ENCODE results near the gene AFF3. TPM values are rescaled to one million over a fixed set of nuclear protein-coding genes. Genes with fewer than 3 reads are reported as not detected.

The AFF3 gene
- total and polyA plus RNA-seq, 2 of the 13 experiments (the other 11 are each of a cell fraction or from before 2014, with no cell fraction given) = not detected

DNA sequence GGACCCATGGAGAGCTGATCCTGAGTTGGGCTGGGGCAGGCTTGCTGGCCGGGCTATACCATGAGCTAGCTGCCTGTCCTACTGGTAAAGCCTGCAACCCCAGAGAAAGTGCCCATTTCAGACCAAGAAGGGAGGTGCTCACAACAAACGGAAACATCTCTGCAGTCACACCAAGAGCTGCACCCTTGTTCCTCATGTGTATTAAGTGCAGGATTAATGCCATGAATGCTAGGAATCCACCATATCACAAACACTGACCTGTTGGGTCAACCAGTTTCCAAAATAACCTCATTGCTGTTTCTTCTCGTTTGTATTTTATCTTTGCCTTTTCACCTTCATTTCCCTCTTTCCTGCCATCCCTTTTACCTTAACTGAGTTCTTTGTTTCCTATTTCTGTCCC is 69.9 kb downstream of the AFF3 start (continued):
- TF ChIP-seq, protein P1, sequence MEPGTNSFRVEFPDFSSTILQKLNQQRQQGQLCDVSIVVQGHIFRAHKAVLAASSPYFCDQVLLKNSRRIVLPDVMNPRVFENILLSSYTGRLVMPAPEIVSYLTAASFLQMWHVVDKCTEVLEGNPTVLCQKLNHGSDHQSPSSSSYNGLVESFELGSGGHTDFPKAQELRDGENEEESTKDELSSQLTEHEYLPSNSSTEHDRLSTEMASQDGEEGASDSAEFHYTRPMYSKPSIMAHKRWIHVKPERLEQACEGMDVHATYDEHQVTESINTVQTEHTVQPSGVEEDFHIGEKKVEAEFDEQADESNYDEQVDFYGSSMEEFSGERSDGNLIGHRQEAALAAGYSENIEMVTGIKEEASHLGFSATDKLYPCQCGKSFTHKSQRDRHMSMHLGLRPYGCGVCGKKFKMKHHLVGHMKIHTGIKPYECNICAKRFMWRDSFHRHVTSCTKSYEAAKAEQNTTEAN (CRISPR knock-in tag; conservative IDR thresholded peaks at IDR 0.05) = no peak
- TF ChIP-seq ZFYVE20 (CRISPR knock-in tag; IDR thresholded peaks at IDR 0.05; ENCODE audit: borderline replicate concordance, low read depth) = no peak
- no peak for TF ChIP-seq MXI1 (IDR thresholded peaks at IDR 0.05; ENCODE audit: borderline replicate concordance, low read depth, low read length)
- TF ChIP-seq ZFP90 (CRISPR knock-in tag; IDR thresholded peaks at IDR 0.05; ENCODE audit: borderline replicate concordance) = no peak

DNA sequence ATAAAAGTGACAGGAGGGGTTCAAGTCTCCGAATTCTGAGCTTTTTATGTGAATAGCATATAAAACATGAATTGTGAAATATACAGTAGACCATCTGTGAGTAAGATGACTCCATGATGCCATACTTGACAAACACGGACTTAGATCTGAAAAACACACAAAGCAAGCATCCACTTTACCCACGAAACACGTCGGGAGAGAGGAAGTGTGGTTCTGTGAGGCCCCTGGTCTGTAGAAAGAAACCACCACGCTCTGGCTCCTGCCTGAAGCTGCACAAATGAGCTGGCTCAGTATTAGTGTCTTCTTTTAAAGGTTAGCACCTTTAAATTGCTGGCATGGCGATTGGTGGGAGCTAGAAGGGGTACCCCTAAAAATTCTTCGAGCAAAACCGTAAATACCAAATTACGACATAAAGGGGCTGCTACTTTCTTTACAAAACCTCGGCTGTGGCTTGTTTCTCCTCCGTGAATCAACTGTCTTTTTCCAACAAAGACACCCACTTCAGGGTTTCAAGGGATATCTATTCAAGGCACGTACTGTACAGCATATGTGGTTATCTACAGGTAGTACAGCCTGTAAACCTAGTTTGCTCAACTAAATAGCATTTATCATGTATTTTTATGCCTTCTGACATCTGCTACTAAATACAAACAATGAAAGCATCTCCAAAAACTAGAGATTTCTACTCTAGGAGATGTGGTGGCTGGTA is 70.9 kb downstream of the AFF3 start:
- ATAC-seq (no peak), FAIRE-seq (no peak), DNase-seq (ENCODE audit: low spot score) (peak; percentile 23)
- no peak overlapping the region for H3K9ac ChIP-seq (ENCODE audit: insufficient read depth, low read depth, low read length)
- no peaks in the 10 kb centered on the region for H3K9me3 ChIP-seq (ENCODE audit: low read length)
- no peak overlapping the region for H3K4me3 ChIP-seq (replicated peaks in 1 of 3; ENCODE audit: insufficient read depth in 1 of 3, low read depth in 2 of 3, low read length in 3 of 3)
- H3K79me2 ChIP-seq (ENCODE audit: insufficient read depth, low read length) = no peaks in the 10 kb centered on the region
- no peaks in the 10 kb centered on the region for H3K36me3 ChIP-seq (replicated peaks in 1 of 2; ENCODE audit: control insufficient read depth in 1 of 2, insufficient read depth in 2 of 2, low read length in 2 of 2)
- peaks cover 5 to 56% of the 10 kb centered on the region in 2 experiments; a peak in 4 of 5 replicates for H3K27me3 ChIP-seq (ENCODE audit: control insufficient read depth in 1 of 2, insufficient read depth in 2 of 2, low read length in 2 of 2)
- no peak overlapping the region for H3K27ac ChIP-seq (ENCODE audit: extremely low read length, insufficient read depth, low read length)
- CTCF ChIA-PET (ENCODE audit: low intra/inter-chr PET ratio, low total read pairs) = no interaction called here
- H3K4me1 ChIP-seq (ENCODE audit: insufficient read depth, low read length) = peaks cover 48% of the 10 kb centered on the region
- 28% methylated on average over 13 of the region's 13 CpGs for WGBS (ENCODE audit: low lambda C conversion rate)
- no peak overlapping the region for H3K4me2 ChIP-seq (ENCODE audit: low read depth, low read length)
- BruUV-seq (replicated peaks) = no TSS peak
- intact Hi-C loops (cut with micrococcal nuclease; ENCODE audit: unreplicated experiment) (no loop called here), in situ Hi-C loops (cut with HindIII; ENCODE audit: extremely low pct_ligation_motif_present, low pct_unique_long_range_greater_than_20kb) (no loop called here)
- POLR2A ChIA-PET = no interaction called here
- no peak overlapping the region for H2AFZ ChIP-seq (ENCODE audit: low read length)
- no peaks in the 10 kb centered on the region for H4K20me1 ChIP-seq (ENCODE audit: insufficient read depth, low read length)
- peak; percentile 47; the same call in 1 of the 2 replicates for TF ChIP-seq CEBPB (IDR thresholded peaks at IDR 0.05; ENCODE audit: borderline replicate concordance, low read depth, low read length)
- TF ChIP-seq KDM5A (IDR thresholded peaks at IDR 0.05; ENCODE audit: borderline replicate concordance, low read length) = no peak
- peak; percentile 26; the same call in 1 of the 2 replicates for TF ChIP-seq GATAD2A (CRISPR knock-in tag; IDR thresholded peaks at IDR 0.05)
- no peak for TF ChIP-seq ZNF382 (CRISPR knock-in tag; IDR thresholded peaks at IDR 0.05; ENCODE audit: borderline replicate concordance)

All from HepG2 (cell line).